ENCODE data around the gene G6PC1. TPM values are rescaled to one million over a fixed set of nuclear protein-coding genes. Genes with fewer than 3 reads are reported as not detected.

Gene G6PC1
- polyA plus RNA-seq, 6 donors from 2014 or later, result not detected

Other genes starting within 250 kb of the G6PC1 start
- 1 to 10 TPM in 5 of 6 donors, under 1 TPM in 1; 0.39 to 3.3 (median 1.5) TPM for gene TUBG2, start 241.5 kb upstream of the G6PC1 start, polyA plus RNA-seq (ENCODE audit: low read depth in 6 of 6)
- not detected for gene PLEKHH3, start 223.8 kb upstream of the G6PC1 start, polyA plus RNA-seq (ENCODE audit: low read depth in 6 of 6)
- 1 to 10 TPM in 1 of 6 donors, under 1 TPM in 2, not detected in 3; 0.27 to 1.8 (median 0.93) TPM for gene CCR10, start 219.0 kb upstream of the G6PC1 start, polyA plus RNA-seq (ENCODE audit: low read depth in 6 of 6)
- gene CNTNAP1, start 218.3 kb upstream of the G6PC1 start, polyA plus RNA-seq (ENCODE audit: low read depth in 6 of 6), result under 1 TPM in 5 of 6 donors, not detected in 1; 0.19 to 1.00 (median 0.39) TPM
- 10 to 100 TPM in 5 of 6 donors, 1 to 10 TPM in 1; 8.2 to 63.4 (median 47.3) TPM for gene EZH1, start 155.8 kb upstream of the G6PC1 start, polyA plus RNA-seq (ENCODE audit: low read depth in 6 of 6)
- not detected for gene RAMP2, start 139.6 kb upstream of the G6PC1 start, polyA plus RNA-seq (ENCODE audit: low read depth in 6 of 6)
- 10 to 100 TPM; 44.3 to 61.0 (median 56.5) TPM for gene VPS25, start 127.3 kb upstream of the G6PC1 start, polyA plus RNA-seq (ENCODE audit: low read depth in 6 of 6)
- under 1 TPM in 1 of 6 donors, not detected in 5; 0.10 TPM for gene WNK4, start 120.2 kb upstream of the G6PC1 start, polyA plus RNA-seq (ENCODE audit: low read depth in 6 of 6)
- gene COA3, start 102.1 kb upstream of the G6PC1 start, polyA plus RNA-seq (ENCODE audit: low read depth in 6 of 6), result 100 to 1,000 TPM; 117 to 157 (median 133) TPM
- under 1 TPM in 5 of 6 donors, not detected in 1; 0.17 to 0.74 (median 0.70) TPM for gene CNTD1, start 101.9 kb upstream of the G6PC1 start, polyA plus RNA-seq (ENCODE audit: low read depth in 6 of 6)
- gene BECN1, start 76.5 kb upstream of the G6PC1 start, polyA plus RNA-seq (ENCODE audit: low read depth in 6 of 6), result 100 to 1,000 TPM; 136 to 212 (median 150) TPM
- 100 to 1,000 TPM in 5 of 6 donors, 10 to 100 TPM in 1; 92.2 to 148 (median 115) TPM for gene PSME3, start 67.4 kb upstream of the G6PC1 start, polyA plus RNA-seq (ENCODE audit: low read depth in 6 of 6)
- gene AOC2, start 56.2 kb upstream of the G6PC1 start, polyA plus RNA-seq (ENCODE audit: low read depth in 6 of 6), result under 1 TPM in 2 of 6 donors, not detected in 4; 0.24 to 0.43 TPM
- not detected for gene AOC3, start 49.6 kb upstream of the G6PC1 start, polyA plus RNA-seq (ENCODE audit: low read depth in 6 of 6)
- gene AARSD1, start 63.7 kb downstream of the G6PC1 start, polyA plus RNA-seq (ENCODE audit: low read depth in 6 of 6), result 10 to 100 TPM; 34.4 to 58.3 (median 41.2) TPM
- under 1 TPM in 3 of 6 donors, not detected in 3; 0.33 to 0.47 (median 0.45) TPM for gene PTGES3L, start 79.3 kb downstream of the G6PC1 start, polyA plus RNA-seq (ENCODE audit: low read depth in 6 of 6)
- gene RUNDC1, start 79.8 kb downstream of the G6PC1 start, polyA plus RNA-seq (ENCODE audit: low read depth in 6 of 6), result 10 to 100 TPM; 15.3 to 39.6 (median 26.2) TPM
- gene RPL27, start 97.6 kb downstream of the G6PC1 start, polyA plus RNA-seq (ENCODE audit: low read depth in 6 of 6), result 1,000 to 10,000 TPM; 1,305 to 2,435 (median 1,972) TPM
- 10 to 100 TPM; 47.6 to 83.6 (median 59.1) TPM for gene IFI35, start 106.0 kb downstream of the G6PC1 start, polyA plus RNA-seq (ENCODE audit: low read depth in 6 of 6)
- 10 to 100 TPM; 63.2 to 76.5 (median 74.6) TPM for gene VAT1, start 121.6 kb downstream of the G6PC1 start, polyA plus RNA-seq (ENCODE audit: low read depth in 6 of 6)
- gene RND2, start 124.4 kb downstream of the G6PC1 start, polyA plus RNA-seq (ENCODE audit: low read depth in 6 of 6), result under 1 TPM in 5 of 6 donors, not detected in 1; 0.11 to 0.30 (median 0.22) TPM
- gene BRCA1, start 224.6 kb downstream of the G6PC1 start, polyA plus RNA-seq (ENCODE audit: low read depth in 6 of 6), result 1 to 10 TPM in 5 of 6 donors, under 1 TPM in 1; 0.14 to 4.7 (median 3.5) TPM

Measured in naive B cell (primary cell).